ENCODE results near the gene PRKAG2. TPM values are rescaled to one million over a fixed set of nuclear protein-coding genes. Genes with fewer than 3 reads are reported as not detected.

PRKAG2 gene
- total and polyA plus RNA-seq, 5 donors = 162 to 298 (median 181) TPM

DNA sequence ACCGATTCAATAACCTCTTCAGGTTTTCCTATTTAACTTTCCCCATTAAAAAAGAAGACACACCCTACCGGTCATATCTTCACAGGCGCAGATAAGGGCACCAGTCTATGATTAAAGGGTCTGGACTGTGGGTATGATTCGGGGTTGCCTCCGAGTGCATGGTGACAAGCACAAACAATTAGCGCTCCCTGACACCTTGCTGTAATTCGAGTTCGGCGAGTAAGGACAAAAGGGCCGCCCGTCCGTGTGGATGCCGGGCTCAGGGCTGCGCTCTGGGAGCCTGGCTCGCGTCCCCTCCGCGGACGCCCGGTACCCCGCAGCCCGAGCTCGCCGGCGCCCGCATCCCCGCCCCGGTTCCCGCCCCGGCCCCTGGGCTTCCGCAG, 245.4 kb downstream of the PRKAG2 start:
- peak in 1 of 3 donors; percentile 37 for DNase-seq
- peak; percentile 19 to 33 for ATAC-seq
- peak overlapping the region; percentile 96 for H3K4me3 ChIP-seq (ENCODE audit: low read length)
- H3K27me3 ChIP-seq (ENCODE audit: control insufficient read depth, insufficient read depth) = no peaks in the 10 kb centered on the region
- WGBS = under 1% methylated on average over 31 of the region's 31 CpGs
- intact Hi-C loops (cut with DNase I) = no loop called here
- H3K27ac ChIP-seq (ENCODE audit: low read length) = peak overlapping the region; percentile 76
- H3K9me3 ChIP-seq (ENCODE audit: control insufficient read depth, low read length) = no peaks in the 10 kb centered on the region
- no peaks in the 10 kb centered on the region for H3K4me1 ChIP-seq (ENCODE audit: control insufficient read depth, insufficient read depth, low read length)

DNA sequence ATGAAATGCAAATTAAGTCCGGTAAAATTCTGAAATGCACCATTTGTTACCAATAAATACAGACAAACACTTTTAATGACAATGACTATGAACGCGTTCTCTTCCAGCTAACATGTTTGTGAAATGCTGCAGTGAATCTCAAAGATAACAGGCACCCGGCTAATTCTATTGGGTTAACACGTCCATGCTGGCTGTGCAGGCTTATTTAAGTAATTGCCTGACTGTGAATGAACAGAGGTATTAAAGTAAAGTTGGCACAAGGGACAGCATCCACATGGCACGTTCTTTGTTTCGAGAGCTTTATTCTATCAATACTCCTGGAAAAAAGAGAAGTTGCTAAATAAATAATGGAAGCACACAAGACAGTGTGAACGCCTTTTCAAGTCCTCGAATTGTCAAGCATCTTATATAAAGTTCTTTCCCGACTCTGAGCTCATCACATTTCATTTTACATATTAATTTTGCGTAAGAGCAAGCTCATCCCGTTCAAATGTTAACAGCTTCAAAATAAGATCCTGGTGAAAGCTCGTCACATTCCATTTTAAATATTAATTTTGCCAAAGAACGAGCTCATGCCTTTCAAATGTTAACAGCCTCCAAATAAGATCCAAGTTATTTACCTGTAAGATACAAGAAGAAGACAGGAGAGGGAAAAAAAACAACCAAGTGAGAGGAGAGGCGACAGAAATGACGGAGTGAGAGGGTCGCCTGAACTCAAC, 245.9 kb downstream of the PRKAG2 start:
- no peaks in the 10 kb centered on the region for H3K9me3 ChIP-seq (ENCODE audit: control insufficient read depth, low read length)
- no peaks in the 10 kb centered on the region for H3K27me3 ChIP-seq (ENCODE audit: control insufficient read depth, insufficient read depth)
- no peak for DNase-seq
- WGBS = 24% methylated on average over 17 of the region's 17 CpGs
- peak overlapping the region; percentile 76 for H3K27ac ChIP-seq (ENCODE audit: low read length)
- intact Hi-C loops (cut with DNase I) = no loop called here
- ATAC-seq = no peak
- H3K4me1 ChIP-seq (ENCODE audit: control insufficient read depth, insufficient read depth, low read length) = no peaks in the 10 kb centered on the region
- H3K4me3 ChIP-seq (ENCODE audit: low read length) = peak overlapping the region; percentile 96

DNA sequence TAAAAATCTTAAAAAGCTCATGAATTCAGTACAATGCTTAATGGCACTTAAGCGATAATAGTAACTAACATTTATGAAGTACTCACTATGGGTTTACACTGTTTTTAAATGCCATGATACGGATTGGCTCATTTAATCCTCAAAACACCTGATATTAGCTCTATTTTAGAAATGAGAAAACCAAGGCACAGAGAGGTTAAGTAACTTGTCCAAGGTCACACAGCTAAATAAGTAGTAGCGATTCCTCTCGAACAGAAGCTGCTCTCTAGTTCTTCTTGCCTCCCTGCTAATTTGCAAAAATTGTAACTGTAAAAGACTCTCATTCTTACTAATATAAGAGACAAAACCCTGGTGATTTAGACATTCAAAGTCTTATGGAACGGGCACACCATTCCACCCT, 246.6 kb downstream of the PRKAG2 start:
- Histone ChIP-seq H3K9me3 (ENCODE audit: control insufficient read depth, low read length) (no peaks in the 10 kb centered on the region), H3K27ac (ENCODE audit: low read length) (no peak overlapping the region), H3K4me3 (ENCODE audit: low read length) (no peak overlapping the region), H3K4me1 (ENCODE audit: control insufficient read depth, insufficient read depth, low read length) (no peaks in the 10 kb centered on the region), H3K27me3 (ENCODE audit: control insufficient read depth, insufficient read depth) (no peaks in the 10 kb centered on the region)
- ATAC-seq (no peak), DNase-seq (no peak)
- intact Hi-C loops (cut with DNase I) = no loop called here
- 73% methylated on average over 5 of the region's 5 CpGs for WGBS

DNA sequence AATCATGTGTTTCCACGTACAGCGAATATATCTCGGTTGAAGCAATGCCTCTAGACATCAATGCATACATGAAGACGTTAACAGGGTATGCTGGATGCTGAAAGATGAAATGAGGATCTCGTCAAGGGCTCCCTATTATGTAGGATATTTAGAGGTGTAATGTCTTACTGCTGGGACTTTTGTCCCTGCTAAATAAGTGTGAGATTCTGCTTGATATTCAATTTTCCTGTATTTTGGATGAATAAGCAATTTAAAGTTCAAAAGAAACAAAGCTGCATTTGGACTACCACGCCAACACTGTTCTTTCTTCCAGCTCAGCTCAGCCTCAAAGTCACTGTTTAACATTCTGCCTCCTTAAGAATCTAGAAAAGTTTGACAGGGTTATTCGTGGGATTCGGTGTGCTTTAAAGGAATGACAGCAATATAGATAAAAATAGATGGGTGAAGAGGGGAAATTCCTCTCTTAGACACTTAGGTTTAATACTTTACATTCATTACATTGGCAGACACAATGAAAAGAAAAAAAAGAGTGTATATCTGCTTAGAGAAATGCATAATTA, 247.1 kb downstream of the PRKAG2 start:
- H3K27ac ChIP-seq (ENCODE audit: low read length) = no peak overlapping the region
- intact Hi-C loops (cut with DNase I) = no loop called here
- no peaks in the 10 kb centered on the region for H3K27me3 ChIP-seq (ENCODE audit: control insufficient read depth, insufficient read depth)
- WGBS = 76% methylated on average over 8 of the region's 8 CpGs
- ATAC-seq (no peak), DNase-seq (no peak)
- H3K9me3 ChIP-seq (ENCODE audit: control insufficient read depth, low read length) = no peaks in the 10 kb centered on the region
- no peaks in the 10 kb centered on the region for H3K4me1 ChIP-seq (ENCODE audit: control insufficient read depth, insufficient read depth, low read length)
- H3K4me3 ChIP-seq (ENCODE audit: low read length) = no peak overlapping the region

DNA sequence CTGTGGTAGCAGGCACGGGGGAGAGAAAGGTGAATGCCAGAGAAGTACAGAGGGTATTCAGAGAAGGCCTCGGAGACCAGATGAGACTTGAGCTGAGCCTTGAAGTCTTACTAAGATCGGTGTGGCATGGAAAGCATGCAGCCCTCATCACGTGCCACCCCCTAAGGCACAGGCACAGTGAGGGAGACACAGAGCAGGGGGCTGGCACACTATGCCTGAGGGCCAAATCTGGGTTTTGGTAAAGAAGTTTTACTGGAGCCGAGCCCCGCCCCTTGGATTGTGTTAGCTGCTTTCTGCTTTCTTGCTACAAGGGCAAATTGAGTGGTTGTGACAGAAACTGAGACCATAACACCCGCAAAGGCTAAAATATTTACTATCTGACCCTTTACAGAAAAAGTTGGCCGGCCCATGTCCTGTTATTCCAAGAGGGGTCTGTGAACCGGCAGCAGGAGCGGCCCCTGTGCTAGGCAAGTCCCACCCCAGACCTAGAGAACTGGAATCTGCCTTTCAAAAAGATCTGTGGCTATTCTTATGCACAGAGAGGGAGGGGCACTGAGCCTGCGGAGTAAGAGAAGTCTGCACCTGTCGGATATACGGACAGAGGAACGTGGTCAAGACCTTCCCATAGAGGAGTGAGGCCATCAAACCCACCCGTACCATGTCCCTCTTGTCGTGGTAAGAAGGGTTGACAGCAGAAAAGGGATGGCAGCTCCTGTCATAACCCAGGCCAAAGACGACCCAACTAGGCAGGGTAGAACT, 247.9 kb downstream of the PRKAG2 start:
- intact Hi-C loops (cut with DNase I) = no loop called here
- 69% methylated on average over 17 of the region's 17 CpGs for WGBS
- Histone ChIP-seq H3K4me1 (ENCODE audit: control insufficient read depth, insufficient read depth, low read length) (no peaks in the 10 kb centered on the region), H3K27ac (ENCODE audit: low read length) (peak overlapping the region; percentile 62), H3K9me3 (ENCODE audit: control insufficient read depth, low read length) (no peaks in the 10 kb centered on the region), H3K27me3 (ENCODE audit: control insufficient read depth, insufficient read depth) (no peaks in the 10 kb centered on the region), H3K4me3 (ENCODE audit: low read length) (no peak overlapping the region)
- DNase-seq = no peak
- ATAC-seq = no peak

DNA sequence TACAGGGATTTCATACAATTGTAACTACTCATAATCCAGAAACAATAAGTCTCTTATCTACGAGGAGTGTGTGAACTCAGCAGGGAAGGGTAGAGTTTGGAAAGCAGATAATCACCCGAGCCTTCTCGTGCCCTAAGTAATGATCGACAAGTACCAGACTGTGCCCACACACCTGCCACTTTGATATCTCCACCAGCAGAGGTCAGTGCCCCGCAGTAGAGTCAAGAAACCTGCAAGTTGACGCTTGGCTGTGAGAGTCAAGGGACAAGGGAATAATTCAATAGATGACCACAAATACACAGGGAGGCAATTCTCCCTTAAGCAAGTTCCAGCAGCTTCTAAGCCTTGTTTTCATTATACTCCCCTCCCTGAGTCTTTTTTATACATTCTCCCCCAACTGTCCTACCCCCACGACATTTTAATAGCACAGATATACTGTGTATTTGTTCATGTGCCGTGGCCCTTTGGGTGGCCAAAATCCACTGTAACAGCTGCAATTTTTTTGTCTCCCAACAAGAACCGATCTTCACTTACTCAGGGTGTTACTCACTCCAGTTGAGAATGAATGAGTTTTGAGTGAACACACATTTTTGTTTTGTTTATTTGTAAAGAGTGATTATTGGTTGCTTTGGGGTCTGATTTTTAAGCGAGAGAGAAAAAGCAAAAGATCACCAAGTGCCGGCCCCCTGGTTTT, 250.3 kb downstream of the PRKAG2 start:
- no peak for DNase-seq
- Histone ChIP-seq H3K9me3 (ENCODE audit: control insufficient read depth, low read length) (no peaks in the 10 kb centered on the region), H3K27ac (ENCODE audit: low read length) (peak overlapping the region; percentile 42), H3K4me1 (ENCODE audit: control insufficient read depth, insufficient read depth, low read length) (no peaks in the 10 kb centered on the region), H3K4me3 (ENCODE audit: low read length) (no peak overlapping the region), H3K27me3 (ENCODE audit: control insufficient read depth, insufficient read depth) (no peaks in the 10 kb centered on the region)
- 65% methylated on average over 11 of the region's 11 CpGs for WGBS
- intact Hi-C loops (cut with DNase I) = no loop called here
- peak; percentile 9 to 23 for ATAC-seq

DNA sequence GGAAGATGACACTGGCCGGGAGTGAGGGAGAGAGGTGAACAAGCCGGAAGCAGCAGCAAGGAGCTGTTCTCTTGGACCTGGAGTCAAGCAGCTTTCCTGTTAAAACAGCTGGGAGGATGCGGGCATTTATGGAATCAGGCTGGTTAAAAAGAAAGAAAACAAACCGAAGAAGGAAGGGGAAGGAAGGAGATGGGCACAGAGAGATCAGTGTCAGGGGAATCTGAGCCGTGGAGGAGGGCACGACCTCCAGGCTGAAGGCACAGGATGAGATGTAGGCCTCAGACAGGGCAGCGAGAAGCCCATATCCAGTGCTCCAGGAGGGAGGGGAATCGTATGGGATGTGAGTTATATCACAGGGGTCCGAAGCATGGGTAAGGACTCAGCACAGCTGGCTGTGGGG, 251.3 kb downstream of the PRKAG2 start:
- H3K9me3 ChIP-seq (ENCODE audit: control insufficient read depth, low read length) = no peaks in the 10 kb centered on the region

DNA sequence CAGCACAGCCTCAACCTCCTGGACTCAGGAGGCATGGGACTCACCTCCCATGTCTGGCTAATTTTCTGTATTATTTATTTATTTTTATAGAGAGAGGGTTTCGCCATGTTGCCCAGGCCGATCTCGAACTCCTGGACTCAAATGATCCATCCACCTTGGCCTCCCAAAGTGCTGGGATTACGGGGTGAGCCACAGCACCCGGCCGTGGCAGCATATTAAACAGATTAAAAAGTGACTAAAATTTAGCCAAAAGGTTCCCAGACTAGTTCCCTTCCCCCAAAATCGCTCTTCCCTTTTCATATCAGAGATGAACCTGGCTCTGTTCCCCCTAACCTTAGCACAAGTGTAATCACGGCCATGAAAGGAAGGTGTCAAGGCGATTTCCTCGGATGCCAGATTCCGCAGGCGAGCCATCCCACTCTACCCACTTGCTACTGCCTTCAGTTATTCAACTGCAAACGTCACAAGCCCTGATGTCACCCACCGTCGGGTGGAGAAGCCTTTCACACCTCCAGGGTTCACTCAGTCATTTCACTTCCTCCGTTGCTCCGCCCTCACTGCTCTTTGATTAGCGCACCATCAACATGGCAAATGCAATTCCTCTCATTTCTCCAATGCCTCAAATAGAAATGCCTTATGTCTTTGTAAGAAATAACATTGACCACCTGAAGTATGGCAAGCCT, 252.5 kb downstream of the PRKAG2 start:
- peak; percentile 62 to 68 (median 63) for DNase-seq
- no peaks in the 10 kb centered on the region for H3K9me3 ChIP-seq (ENCODE audit: control insufficient read depth, low read length)
- peak; percentile 70 to 83 for ATAC-seq
- 68% methylated on average over 18 of the region's 18 CpGs for WGBS
- H3K27ac ChIP-seq (ENCODE audit: low read length) = peak overlapping the region; percentile 37
- H3K4me3 ChIP-seq (ENCODE audit: low read length) = no peak overlapping the region
- intact Hi-C loops (cut with DNase I) = no loop called here
- no peaks in the 10 kb centered on the region for H3K4me1 ChIP-seq (ENCODE audit: control insufficient read depth, insufficient read depth, low read length)
- H3K27me3 ChIP-seq (ENCODE audit: control insufficient read depth, insufficient read depth) = no peaks in the 10 kb centered on the region

More for the DNA sequence above, 251.3 kb downstream of the PRKAG2 start:
- Histone ChIP-seq H3K4me3 (ENCODE audit: low read length) (no peak overlapping the region), H3K27me3 (ENCODE audit: control insufficient read depth, insufficient read depth) (no peaks in the 10 kb centered on the region), H3K4me1 (ENCODE audit: control insufficient read depth, insufficient read depth, low read length) (no peaks in the 10 kb centered on the region), H3K27ac (ENCODE audit: low read length) (peak overlapping the region; percentile 62)
- DNase-seq = no peak
- intact Hi-C loops (cut with DNase I) = no loop called here
- WGBS = 64% methylated on average over 9 of the region's 9 CpGs
- ATAC-seq = no peak

DNA sequence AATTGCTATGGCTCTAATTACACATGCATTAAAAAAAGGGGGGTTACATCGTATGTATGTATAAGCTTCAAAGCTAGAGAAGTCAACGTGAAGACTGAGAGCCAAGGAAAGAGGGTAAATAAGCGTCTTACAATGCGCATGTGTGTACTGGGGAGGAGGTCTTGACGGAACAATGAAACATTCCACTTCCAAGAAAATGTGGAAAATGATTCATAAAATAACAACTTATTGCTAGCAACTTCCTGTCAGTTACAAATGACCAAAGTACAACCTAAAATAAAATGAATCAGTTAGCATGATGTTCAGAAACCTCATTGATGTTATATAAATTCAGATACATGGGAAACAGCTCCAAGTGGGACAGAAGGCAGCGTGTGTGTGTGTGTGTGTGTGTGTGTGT, 253.1 kb downstream of the PRKAG2 start:
- intact Hi-C loops (cut with DNase I) = no loop called here
- H3K4me1 ChIP-seq (ENCODE audit: control insufficient read depth, insufficient read depth, low read length) = no peaks in the 10 kb centered on the region
- no peaks in the 10 kb centered on the region for H3K27me3 ChIP-seq (ENCODE audit: control insufficient read depth, insufficient read depth)
- H3K27ac ChIP-seq (ENCODE audit: low read length) = no peak overlapping the region
- ATAC-seq = no peak
- H3K9me3 ChIP-seq (ENCODE audit: control insufficient read depth, low read length) = no peaks in the 10 kb centered on the region
- DNase-seq = no peak
- WGBS = 70% methylated on average over 6 of the region's 6 CpGs
- H3K4me3 ChIP-seq (ENCODE audit: low read length) = no peak overlapping the region

DNA sequence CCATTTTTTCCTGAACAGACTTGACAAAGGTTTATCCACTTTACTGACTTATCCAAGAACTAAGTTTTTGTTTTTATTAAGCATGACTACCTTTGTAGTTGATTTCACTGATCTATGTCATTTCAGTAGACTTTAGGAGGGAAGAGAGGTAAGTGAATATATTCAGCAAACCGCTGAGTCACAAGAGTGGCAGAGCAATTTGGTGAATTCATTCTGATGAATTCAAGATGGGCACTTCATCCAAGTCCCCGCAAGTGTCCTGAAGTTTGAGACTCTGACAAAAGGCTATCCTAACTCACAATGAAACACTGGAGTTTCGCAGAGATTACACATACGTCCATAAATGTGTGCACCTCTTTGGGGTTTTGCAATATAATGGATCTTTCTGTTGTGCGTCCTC, 255.0 kb downstream of the PRKAG2 start:
- intact Hi-C loops (cut with DNase I) = no loop called here
- no peak overlapping the region for H3K4me3 ChIP-seq (ENCODE audit: low read length)
- H3K27me3 ChIP-seq (ENCODE audit: control insufficient read depth, insufficient read depth) = no peaks in the 10 kb centered on the region
- ATAC-seq (no peak), DNase-seq (no peak)
- WGBS = 76% methylated on average over 5 of the region's 5 CpGs
- H3K4me1 ChIP-seq (ENCODE audit: control insufficient read depth, insufficient read depth, low read length) = no peaks in the 10 kb centered on the region
- no peaks in the 10 kb centered on the region for H3K9me3 ChIP-seq (ENCODE audit: control insufficient read depth, low read length)
- H3K27ac ChIP-seq (ENCODE audit: low read length) = no peak overlapping the region

Measured in right cardiac atrium (tissue), 5 donors.